NCI-H2196 (cell line): ENCODE data around the gene TRMT13.
A peak's percentile ranks its signal among the peaks of the same experiment; 100 is the strongest.

Source experiments
- DNase-seq: peaks from one replicate; lab custom pipeline; 2025; ENCODE audit not compliant: unreplicated experiment; lab: John Stamatoyannopoulos, UW

The TRMT13 gene, protein sequence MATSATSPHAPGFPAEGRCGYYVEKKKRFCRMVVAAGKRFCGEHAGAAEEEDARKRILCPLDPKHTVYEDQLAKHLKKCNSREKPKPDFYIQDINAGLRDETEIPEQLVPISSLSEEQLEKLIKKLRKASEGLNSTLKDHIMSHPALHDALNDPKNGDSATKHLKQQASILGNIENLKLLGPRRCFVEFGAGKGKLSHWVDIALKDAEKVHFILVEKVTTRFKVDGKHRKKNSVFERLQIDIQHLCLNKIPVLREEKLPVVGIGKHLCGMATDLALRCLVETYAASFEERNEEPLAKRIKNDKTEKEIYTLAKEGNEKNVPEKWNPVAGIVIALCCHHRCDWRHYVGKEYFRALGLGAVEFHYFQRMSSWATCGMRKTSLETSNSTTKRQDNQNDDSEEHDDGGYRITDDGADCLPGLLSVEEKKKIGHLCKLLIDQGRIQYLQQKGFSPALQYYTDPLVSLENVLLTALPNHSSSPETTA

GRCh38 chr1:100132566-100133477 lies at the start of gene TRMT13, which contains the start of gene SASS6:
Gene TRMT13 (plus strand): TSS chr1:100133163. CDS start chr1:100133169, 6 bp downstream.
Gene SASS6 (minus strand): TSS chr1:100132930. CDS start chr1:100132814, 116 bp downstream.
- DNase-seq = peak; percentile 95

- DNase-seq = no peak
Measured at GRCh38 chr1:100087396-100087795, 45.6 kb upstream of the TRMT13 start.

- no peak for DNase-seq
Measured at GRCh38 chr1:100089082-100089481, 43.9 kb upstream of the TRMT13 start.

DNA sequence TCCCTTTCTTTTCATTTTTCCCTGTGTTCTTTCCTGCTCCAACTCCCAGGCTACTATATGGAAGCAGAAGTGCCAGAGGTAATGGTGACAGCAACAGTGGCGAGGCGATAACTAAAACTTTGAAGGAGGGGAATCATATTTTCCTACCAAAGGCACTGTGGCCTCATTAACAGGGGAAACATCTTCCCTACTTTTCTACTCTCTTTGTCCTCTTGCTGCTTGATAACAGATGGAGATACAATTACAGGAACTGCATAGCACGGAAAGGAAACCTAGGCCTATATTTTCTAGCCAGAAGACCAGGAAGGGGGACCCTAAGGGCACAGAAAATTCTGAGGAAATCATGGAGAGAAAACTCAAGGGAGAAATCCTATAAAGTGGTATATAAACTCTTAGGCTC lies 42.5 kb upstream of the TRMT13 start:
- DNase-seq = no peak

DNA sequence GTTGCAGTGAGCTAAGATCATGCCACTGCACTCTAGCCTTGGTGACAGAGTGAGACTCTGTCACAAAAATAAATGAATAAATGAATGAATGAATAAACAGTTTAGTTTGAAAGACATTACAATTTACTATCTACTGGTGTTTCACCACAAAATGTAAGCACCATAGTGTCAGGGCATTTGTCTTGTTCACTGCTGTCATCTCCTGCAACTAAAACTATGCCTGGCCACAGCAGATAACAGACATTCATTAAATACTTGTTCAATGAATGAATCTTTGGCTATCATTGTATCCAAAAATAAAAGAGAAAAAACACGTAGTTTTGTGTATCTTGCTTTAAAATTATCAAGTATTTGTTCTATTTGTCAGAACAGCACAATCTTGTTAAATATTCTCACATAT lies 32.8 kb upstream of the TRMT13 start:
- DNase-seq = no peak

DNA sequence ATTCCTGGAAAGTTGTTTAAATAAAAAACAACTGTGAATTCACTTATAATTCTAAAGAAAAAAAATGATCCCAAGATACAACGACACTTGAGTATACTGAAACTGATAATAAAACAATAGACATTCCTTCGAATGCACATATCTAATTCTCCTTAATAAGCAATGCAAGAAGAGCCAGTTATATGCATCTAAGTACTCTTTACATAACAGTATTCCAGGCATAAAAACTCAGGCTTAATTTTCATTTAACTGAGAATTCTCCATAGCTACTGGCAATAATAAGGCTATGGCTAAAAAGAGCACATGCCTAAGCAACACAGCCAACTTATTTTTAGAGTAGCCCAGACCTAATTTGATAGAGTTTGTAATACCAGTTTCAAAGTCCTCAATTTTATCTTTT lies 31.4 kb upstream of the TRMT13 start:
- no peak for DNase-seq

DNA sequence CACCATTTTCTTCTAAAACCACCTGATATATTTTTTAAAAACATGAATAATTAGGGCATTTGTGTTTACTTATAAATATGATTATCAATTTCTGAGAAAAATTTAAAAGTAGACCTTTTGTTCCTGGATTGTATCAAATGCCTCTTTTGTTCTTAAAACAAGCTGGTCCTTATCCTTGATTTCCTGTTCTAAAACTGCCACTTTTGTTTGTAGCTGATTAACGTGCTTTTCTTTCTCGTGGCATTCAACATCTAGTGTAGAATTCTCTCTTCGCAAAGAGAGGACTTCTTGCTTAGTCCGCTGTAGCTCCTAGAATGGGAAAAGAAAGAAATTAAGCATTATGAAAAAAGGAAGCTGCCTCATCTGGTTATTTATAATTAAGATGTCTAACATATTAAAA lies 25.3 kb upstream of the TRMT13 start:
- no peak for DNase-seq

- DNase-seq = no peak
Measured at GRCh38 chr1:100109554-100110066, 23.4 kb upstream of the TRMT13 start.

DNA sequence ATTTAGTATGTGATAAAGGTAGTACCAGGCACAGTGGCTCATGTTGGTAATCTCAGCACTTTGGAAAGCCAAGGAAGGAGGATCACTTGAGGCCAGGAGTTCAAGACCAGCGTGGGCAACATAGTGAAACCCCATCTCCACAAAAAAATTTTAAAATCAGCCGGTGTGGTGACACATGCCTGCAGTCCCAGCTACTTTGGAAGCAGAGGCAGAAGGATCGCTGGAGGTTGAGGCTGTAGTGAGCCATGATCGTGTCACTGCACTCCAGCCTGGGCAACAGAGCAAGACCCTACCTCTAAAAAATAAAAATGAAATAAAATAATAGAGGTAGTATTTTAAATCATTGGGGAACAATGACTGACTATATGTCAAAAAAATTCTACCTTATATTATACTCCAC lies 17.4 kb upstream of the TRMT13 start:
- no peak for DNase-seq

DNA sequence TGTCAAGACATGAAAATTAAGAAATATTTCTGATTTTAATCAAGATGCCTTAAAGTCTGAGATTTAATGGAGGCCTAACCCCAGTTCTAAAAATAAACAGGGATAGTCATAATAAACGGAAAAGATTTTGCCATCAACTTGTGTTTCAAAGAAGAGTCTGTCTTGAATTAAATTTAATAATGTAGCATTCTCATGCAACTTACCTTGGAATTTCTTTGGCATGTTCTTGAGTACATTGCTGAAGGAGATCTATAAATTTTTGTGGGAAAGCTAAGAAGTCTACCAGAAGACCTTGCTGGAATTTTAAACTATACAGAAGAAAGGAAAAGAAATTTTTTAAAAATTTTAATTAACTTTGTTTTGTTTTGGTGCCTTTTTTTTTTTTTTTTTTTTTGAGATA lies 10.8 kb upstream of the TRMT13 start:
- DNase-seq = no peak

- DNase-seq = no peak
Measured at GRCh38 chr1:100127226-100127625, 5.7 kb upstream of the TRMT13 start.

DNA sequence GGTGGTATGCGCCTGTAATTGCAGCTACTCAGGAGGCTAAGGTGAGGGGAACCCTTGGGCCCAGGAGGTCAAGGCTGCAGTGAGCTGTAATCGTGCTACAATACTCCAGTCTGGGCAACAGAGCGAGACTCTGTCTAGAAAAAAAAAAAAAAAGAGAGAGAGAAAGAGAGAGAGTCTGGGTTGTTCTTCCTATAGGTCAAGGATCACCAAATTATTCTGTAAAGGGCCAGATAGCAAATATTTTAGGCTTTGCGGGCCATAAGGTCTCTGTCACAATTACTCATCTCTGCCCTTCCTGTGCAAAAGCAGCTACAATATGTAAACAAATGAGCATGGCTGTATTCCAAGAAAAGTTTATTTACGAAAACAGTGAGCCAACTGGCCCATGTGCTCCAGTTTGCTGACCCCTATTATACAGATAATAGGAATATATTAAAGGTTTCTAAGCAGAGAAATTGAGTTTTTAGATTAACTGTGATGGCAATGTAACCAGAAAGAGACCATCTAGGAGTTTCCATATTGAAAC lies 2.3 kb upstream of the TRMT13 start:
- DNase-seq = peak; percentile 20

DNA sequence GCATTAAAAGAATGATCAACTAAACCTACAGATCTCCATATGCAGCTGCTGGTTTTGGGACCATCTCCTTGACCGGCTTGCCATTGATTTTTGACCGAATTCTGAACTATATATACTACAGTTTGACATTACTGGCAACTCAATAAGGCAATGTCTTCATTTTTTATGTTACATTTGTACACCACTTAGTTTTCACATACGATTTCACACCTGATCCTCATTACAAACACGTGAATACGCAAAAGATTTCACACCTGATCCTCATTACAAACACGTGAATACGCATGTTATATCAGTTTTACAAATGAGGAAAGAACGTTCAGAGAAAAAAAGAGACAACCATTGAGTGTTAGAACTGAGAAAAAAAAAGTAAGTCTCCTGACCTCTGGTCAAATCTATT lies 1.3 kb upstream of the TRMT13 start:
- no peak for DNase-seq

DNA sequence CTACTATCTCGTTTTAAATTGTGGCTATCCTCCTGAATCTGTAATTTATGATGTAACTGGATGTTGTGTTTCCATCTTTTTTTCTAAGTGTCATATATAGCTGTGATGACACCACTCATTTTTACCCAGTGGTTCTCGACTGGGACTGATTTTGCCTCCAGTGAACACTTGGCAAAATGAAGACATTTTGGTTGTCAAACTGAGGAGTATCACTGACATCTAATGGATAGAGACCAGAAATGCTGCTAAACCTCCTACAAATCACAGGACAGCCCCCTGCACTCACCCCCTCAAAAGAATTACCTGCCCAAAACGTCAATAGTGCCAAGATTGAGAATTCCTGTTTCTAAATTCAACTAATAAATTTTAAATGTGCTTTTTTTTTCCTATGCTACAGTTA lies 1.9 kb downstream of the TRMT13 start:
- DNase-seq = no peak

GRCh38 chr1:100137602-100138001 lies 4.6 kb downstream of the TRMT13 start:
- DNase-seq = no peak

DNA sequence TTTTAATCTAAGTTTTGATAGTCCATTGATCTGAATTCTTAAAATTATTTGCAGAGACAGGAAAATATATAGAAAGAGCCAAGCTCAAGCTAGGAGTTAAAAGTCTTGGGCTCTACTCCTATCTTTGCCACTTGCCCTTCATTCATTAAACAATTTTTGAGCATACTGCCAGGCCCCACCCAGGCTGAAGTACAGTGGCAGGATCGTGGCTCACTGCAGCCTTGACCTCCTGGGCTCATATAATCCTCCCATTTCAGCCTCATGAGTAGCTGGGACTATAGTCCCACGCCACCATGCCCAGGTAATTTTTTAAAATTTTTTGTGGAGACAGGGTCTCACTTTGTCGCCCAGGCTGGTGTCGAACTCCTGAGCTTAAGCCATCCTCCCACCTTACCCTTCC lies 8.2 kb downstream of the TRMT13 start:
- no peak for DNase-seq

GRCh38 chr1:100142343-100142742 lies 9.4 kb downstream of the TRMT13 start:
- no peak for DNase-seq

GRCh38 chr1:100145116-100145515 lies 12.2 kb downstream of the TRMT13 start:
- DNase-seq = no peak

GRCh38 chr1:100146958-100147357 lies 14.0 kb downstream of the TRMT13 start:
- DNase-seq = no peak

DNA sequence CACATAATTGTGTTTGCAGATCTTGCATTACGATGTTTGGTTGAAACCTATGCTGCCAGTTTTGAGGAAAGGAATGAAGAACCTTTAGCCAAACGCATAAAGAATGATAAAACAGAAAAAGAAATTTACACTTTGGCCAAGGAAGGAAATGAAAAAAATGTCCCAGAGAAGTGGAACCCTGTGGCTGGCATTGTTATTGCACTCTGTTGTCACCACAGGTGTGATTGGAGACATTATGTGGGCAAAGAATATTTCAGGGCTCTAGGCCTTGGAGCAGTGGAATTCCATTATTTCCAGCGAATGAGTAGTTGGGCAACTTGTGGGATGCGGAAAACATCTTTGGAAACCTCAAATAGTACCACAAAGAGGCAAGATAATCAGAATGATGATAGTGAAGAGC lies 14.9 kb downstream of the TRMT13 start:
- no peak for DNase-seq

GRCh38 chr1:100151679-100152078 lies 18.7 kb downstream of the TRMT13 start:
- no peak for DNase-seq
